ENCODE results near the gene DDX39B. TPM values are rescaled to one million over a fixed set of nuclear protein-coding genes. Genes with fewer than 3 reads are reported as not detected.

The DDX39B gene
- total and polyA plus RNA-seq, 2 of the 8 experiments (the other 6 are each of a cell fraction or from before 2014, with no cell fraction given) = 780 to 1,164 TPM

DNA sequence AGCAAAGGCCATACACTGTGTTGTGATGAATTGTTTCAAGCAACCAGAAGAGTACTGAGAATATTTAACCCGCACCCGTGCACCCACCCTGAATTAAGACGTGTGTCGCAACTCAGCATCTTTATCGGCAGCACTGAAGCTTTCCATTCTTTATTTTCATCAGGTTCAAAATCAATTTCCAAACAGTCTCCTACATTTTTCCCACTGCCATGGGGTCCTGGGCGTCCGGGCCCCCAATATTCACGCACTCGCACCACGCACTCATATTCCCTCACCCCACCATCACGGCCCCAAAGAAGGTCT is 38.6 kb upstream of the DDX39B start:
- no peak overlapping the region for H4K5ac ChIP-seq (ENCODE audit: insufficient read length, low read depth, low read length)
- WGBS, 2 experiments (ENCODE audit: extremely low coverage in 1 of 2, insufficient coverage in 1 of 2, insufficient read length in 1 of 2, insufficient replicate concordance in 2 of 2, low coverage in 1 of 2, low lambda C conversion rate in 2 of 2, missing lambda C conversion rate in 1 of 2) = 61% methylated on average over 10 of the region's 11 CpGs; no CpG with 5 or more reads in 1 of the 2 experiments
- DNase-seq (ENCODE audit: low read depth in 1 of 2, low spot score in 2 of 2) = no peak
- no peak for FAIRE-seq
- peak overlapping the region; percentile 58; the same call in 1 of the 2 replicates for H4K8ac ChIP-seq (ENCODE audit: extremely low read depth, insufficient read depth, low read length)
- H3K27ac ChIP-seq (ENCODE audit: low read depth, low read length) = no peak overlapping the region
- H3K14ac ChIP-seq (ENCODE audit: insufficient read length) = no peak overlapping the region
- no peaks in the 10 kb centered on the region for H3K36me3 ChIP-seq (ENCODE audit: control insufficient read depth in 2 of 4, insufficient read depth in 4 of 4, low read length in 3 of 4)
- H3K23me2 ChIP-seq (ENCODE audit: low read depth, low read length) = peaks cover 9% of the 10 kb centered on the region; the same call in 1 of the 2 replicates
- peak overlapping the region; percentile 75; the same call in 1 of the 2 replicates for H2BK5ac ChIP-seq (ENCODE audit: low read depth, low read length)
- no peak overlapping the region for H3K23ac ChIP-seq (ENCODE audit: insufficient read length)
- ChIA-PET CTCF (ENCODE audit: partially characterized antibody) (interaction anchor here (0.6 to 19.2 kb wide), 15 partner anchors 11 to 279 kb away, joined by 3 to 640 read pairs (median 6); partner anchors contain the start of genes ATP6V1G2, DDX39B, LST1 and LTB), POLR2A (ENCODE audit: partially characterized antibody) (interaction anchor here (0.7 to 12.2 kb wide), 15 partner anchors 9 to 138 kb away, joined by 3 to 110 read pairs (median 4); partner anchors contain the start of genes ATP6V1G2, C6orf47 and DDX39B)
- H3K79me2 ChIP-seq (ENCODE audit: control insufficient read depth in 1 of 2, insufficient read depth in 2 of 2, low read length in 2 of 2) = no peaks in the 10 kb centered on the region
- H2AFZ ChIP-seq (ENCODE audit: low read length) = peak overlapping the region; percentile 94; the same call in 1 of the 2 replicates
- H3K18ac ChIP-seq (ENCODE audit: extremely low read depth, low read length) = peak overlapping the region; percentile 93
- H3K56ac ChIP-seq (replicated peaks; ENCODE audit: insufficient read length, low read depth, low read length) = no peak overlapping the region
- H3K4ac ChIP-seq (replicated peaks; ENCODE audit: insufficient read length, low read depth, low read length) = no peak overlapping the region
- no peaks in the 10 kb centered on the region for H3K79me1 ChIP-seq (ENCODE audit: low read depth, low read length)
- H2BK15ac ChIP-seq (ENCODE audit: low read length) = peak overlapping the region; percentile 31; the same call in 1 of the 2 replicates
- no peak overlapping the region for H2AK5ac ChIP-seq (ENCODE audit: low read depth, low read length)
- H2BK120ac ChIP-seq (replicated peaks; ENCODE audit: low read depth, low read length) = no peak overlapping the region
- TF ChIP-seq CEBPB (IDR thresholded peaks at IDR 0.05; ENCODE audit: low read depth, low read length) (peak; percentile 72), POLR2A (IDR thresholded peaks at IDR 0.05; ENCODE audit: control extremely low read depth in 1 of 2, low read depth in 2 of 2, low read length in 2 of 2) (no peak), SUZ12 (IDR thresholded peaks at IDR 0.05; ENCODE audit: low read length) (0 out of 2 replicates have a peak, but pooled peaks have one; percentile 20)
- H3K27me3 ChIP-seq (replicated peaks in 1 of 4; ENCODE audit: control insufficient read depth in 3 of 4, extremely low read depth in 1 of 4, insufficient read depth in 3 of 4, low read length in 3 of 4) = peaks cover 0 to 8% (median 7%) of the 10 kb centered on the region in 4 experiments; a peak in 5 of 7 replicates
- peak overlapping the region; percentile 62 to 84 for H3K4me2 ChIP-seq (ENCODE audit: insufficient read depth in 1 of 2, low read depth in 2 of 2, low read length in 2 of 2)
- peak overlapping the region; percentile 61 for H4K91ac ChIP-seq (replicated peaks; ENCODE audit: insufficient read length, low read length)
- no peak overlapping the region for H2BK20ac ChIP-seq (ENCODE audit: low read length)
- H3K9me3 ChIP-seq (ENCODE audit: insufficient read depth in 2 of 2, low read depth in 1 of 2, low read length in 1 of 2) = no peaks in the 10 kb centered on the region
- H3K4me3 ChIP-seq (ENCODE audit: extremely low read depth in 1 of 4, insufficient read depth in 2 of 4, low read depth in 3 of 4, low read length in 4 of 4) = peak overlapping the region; percentile 54 to 89 (median 80)
- 0 out of 7 replicates have a peak overlapping the region, but pooled peaks of 2 of the 4 experiments have one; percentile 0 to 14 for H3K9ac ChIP-seq (replicated peaks in 1 of 4; ENCODE audit: extremely low read depth in 1 of 4, low read depth in 3 of 4, low read length in 3 of 4)
- H4K20me1 ChIP-seq (replicated peaks in 1 of 2; ENCODE audit: control insufficient read depth in 1 of 2, insufficient read depth in 2 of 2, low read length in 2 of 2) = no peaks in the 10 kb centered on the region
- H3K4me1 ChIP-seq (replicated peaks in 1 of 4; ENCODE audit: control insufficient read depth in 3 of 4, insufficient read depth in 4 of 4, low read length in 3 of 4) = peaks cover 0 to 6% (median 6%) of the 10 kb centered on the region in 4 experiments; a peak in 6 of 7 replicates
- H2BK12ac ChIP-seq (ENCODE audit: low read depth, low read length) = peak overlapping the region; percentile 60; the same call in 1 of the 2 replicates

All from H1 (cell line).